Measurements from ENCODE around the gene ATR.
"Not testable (repeated sequence)": the region's sequence is repeated elsewhere in the genome, so short reads cannot be mapped to it uniquely, and the experiment has no call there.

ATR gene

GRCh38 chr3:142436951-142437585, 141.5 kb downstream of the ATR start:
- no peak for TF ChIP-seq CTCF (IDR thresholded peaks at IDR 0.05; ENCODE audit: borderline replicate concordance, insufficient read depth, low read depth, low read length)
- H3K4me3 ChIP-seq (ENCODE audit: low read depth, low read length): no peak overlapping the region

GRCh38 chr3:142434503-142434902, 144.0 kb downstream of the ATR start:
- H3K4me3 ChIP-seq (ENCODE audit: low read depth, low read length): no peak overlapping the region
- no peak for TF ChIP-seq CTCF (IDR thresholded peaks at IDR 0.05; ENCODE audit: borderline replicate concordance, insufficient read depth, low read depth, low read length)

- H3K4me3 ChIP-seq (ENCODE audit: low read depth, low read length): no peak overlapping the region
- TF ChIP-seq CTCF (IDR thresholded peaks at IDR 0.05; ENCODE audit: borderline replicate concordance, insufficient read depth, low read depth, low read length): no peak
These were observed 145.4 kb downstream of the ATR start for GRCh38 chr3:142433110-142433509.

GRCh38 chr3:142429582-142429981, 149.0 kb downstream of the ATR start:
- no peak for TF ChIP-seq CTCF (IDR thresholded peaks at IDR 0.05; ENCODE audit: borderline replicate concordance, insufficient read depth, low read depth, low read length)
- no peak overlapping the region for H3K4me3 ChIP-seq (ENCODE audit: low read depth, low read length)

GRCh38 chr3:142424754-142425153, 153.8 kb downstream of the ATR start:
- H3K4me3 ChIP-seq (ENCODE audit: low read depth, low read length): no peak overlapping the region
- TF ChIP-seq CTCF (IDR thresholded peaks at IDR 0.05; ENCODE audit: borderline replicate concordance, insufficient read depth, low read depth, low read length): no peak

- TF ChIP-seq CTCF (IDR thresholded peaks at IDR 0.05; ENCODE audit: borderline replicate concordance, insufficient read depth, low read depth, low read length): no peak
- no peak overlapping the region for H3K4me3 ChIP-seq (ENCODE audit: low read depth, low read length)
These were observed 159.5 kb downstream of the ATR start for GRCh38 chr3:142418926-142419592.

- no peak for TF ChIP-seq CTCF (IDR thresholded peaks at IDR 0.05; ENCODE audit: borderline replicate concordance, insufficient read depth, low read depth, low read length)
- no peak overlapping the region for H3K4me3 ChIP-seq (ENCODE audit: low read depth, low read length)
These were observed 161.2 kb downstream of the ATR start for GRCh38 chr3:142417302-142417701.

- H3K4me3 ChIP-seq (ENCODE audit: low read depth, low read length): not testable (repeated sequence)
These were observed 178.0 kb downstream of the ATR start for GRCh38 chr3:142400537-142400936.
